VCaP (cell line): Measurements from ENCODE around the gene PBXIP1.

Experiments used
- H3K27ac ChIP-seq: fragments of 450-650 bp; 2 replicates; pipeline ENCODE4 v1.5.1; 2017
- TF ChIP-seq, protein P1 (sequence below): fragments of 450-650 bp; conservative IDR thresholded peaks from 2 replicates; pipeline ENCODE4 v1.5.1; 2017; ENCODE audit warnings: mild to moderate bottlenecking, moderate library complexity

The PBXIP1 gene

DNA sequence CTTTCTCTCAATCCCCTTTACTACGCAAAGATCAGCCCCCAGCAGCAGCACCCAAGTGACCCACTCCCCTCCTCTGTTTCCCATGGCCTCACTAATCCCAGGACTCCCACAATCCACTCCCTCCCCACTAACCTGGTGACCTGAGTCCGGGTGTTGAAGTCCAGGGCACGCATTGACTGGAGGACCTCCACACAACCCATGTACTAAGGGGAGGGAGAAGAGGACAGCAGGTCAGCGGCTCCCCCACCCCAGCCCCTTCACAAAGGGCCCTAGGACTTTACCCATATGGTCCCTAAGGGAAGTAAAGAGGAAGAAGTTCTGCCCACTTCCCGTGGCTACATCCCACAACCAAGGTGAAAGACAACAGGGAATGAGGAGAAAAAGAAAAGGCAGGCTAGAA lies 13.3 kb upstream of the PBXIP1 start:
- H3K27ac ChIP-seq, result no peak overlapping the region; the same call in 1 of the 2 replicates

DNA sequence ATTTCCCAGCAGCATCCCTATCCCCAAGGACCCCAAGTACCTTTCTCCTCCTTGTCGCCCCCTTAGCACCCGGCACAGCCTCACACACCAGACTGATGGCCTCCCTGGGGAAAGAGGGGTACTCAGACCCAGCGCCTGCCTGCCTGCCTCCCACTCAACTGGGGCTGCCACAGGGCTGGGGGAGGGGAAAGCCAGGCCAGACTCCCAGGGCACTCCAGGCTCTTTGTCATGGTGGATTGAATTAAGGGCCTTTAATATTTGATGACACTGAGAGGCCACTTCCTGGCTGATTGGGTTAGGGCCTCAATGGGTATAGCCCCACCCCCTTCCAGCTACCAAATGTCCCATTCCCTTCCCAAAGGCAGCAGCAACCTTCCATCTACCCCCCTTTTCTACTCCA lies 12.8 kb upstream of the PBXIP1 start:
- TF ChIP-seq, protein P1, sequence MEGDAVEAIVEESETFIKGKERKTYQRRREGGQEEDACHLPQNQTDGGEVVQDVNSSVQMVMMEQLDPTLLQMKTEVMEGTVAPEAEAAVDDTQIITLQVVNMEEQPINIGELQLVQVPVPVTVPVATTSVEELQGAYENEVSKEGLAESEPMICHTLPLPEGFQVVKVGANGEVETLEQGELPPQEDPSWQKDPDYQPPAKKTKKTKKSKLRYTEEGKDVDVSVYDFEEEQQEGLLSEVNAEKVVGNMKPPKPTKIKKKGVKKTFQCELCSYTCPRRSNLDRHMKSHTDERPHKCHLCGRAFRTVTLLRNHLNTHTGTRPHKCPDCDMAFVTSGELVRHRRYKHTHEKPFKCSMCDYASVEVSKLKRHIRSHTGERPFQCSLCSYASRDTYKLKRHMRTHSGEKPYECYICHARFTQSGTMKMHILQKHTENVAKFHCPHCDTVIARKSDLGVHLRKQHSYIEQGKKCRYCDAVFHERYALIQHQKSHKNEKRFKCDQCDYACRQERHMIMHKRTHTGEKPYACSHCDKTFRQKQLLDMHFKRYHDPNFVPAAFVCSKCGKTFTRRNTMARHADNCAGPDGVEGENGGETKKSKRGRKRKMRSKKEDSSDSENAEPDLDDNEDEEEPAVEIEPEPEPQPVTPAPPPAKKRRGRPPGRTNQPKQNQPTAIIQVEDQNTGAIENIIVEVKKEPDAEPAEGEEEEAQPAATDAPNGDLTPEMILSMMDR, result no peak
- peak overlapping the region; percentile 20; the same call in 1 of the 2 replicates for H3K27ac ChIP-seq

More for the DNA sequence above, 13.3 kb upstream of the PBXIP1 start:
- TF ChIP-seq, protein P1, result no peak

DNA sequence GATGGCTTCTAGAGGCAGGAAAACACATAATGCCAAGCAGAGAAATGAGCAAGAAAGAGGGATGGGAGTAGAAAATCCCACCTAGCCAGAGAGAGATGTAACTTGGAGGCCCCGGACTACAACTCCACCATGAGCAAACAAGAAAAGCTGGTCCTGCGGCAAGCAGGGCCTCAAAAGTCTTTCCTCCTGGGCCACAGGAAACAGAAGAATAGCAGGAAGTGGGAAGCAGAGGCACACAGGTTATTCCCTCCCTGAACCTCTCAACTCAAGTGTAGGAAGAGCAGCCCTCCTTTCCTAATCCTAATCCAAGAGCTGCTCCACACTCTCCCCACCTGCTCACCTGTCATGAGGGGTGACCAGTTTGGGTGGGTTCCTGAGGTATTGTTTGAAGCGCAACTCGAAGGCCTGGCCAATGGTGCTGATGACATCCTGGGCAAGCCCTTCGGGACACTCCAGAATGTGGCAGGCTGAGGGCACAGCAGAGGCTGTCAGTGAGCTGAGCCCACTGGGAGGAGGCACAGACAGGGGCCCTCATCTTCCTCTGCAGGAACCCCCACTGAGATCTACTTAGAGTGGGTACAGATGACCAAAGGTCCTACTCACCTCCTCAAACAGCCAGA lies 11.5 kb upstream of the PBXIP1 start:
- peak overlapping the region; percentile 20 for H3K27ac ChIP-seq
- TF ChIP-seq, protein P1, result no peak

DNA sequence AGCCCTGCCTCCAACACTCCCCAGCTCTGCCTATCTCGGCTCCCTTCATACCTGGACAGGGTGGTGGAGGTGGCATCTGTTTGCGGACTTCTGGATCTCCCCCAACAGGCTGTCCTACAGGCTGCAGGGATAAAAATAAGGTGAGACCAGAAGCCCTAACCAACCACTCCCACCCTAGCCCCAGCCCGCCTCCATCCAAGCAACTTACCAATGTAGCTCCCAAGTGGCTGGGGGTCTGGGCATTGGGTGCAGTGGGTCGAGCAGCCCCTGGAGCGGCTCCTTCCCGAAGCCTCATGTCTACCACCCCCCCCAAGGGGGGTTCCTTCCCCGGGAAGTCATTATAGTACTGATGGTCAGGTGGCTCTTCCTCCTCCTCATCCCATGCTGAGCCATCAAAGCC lies 10.2 kb upstream of the PBXIP1 start:
- H3K27ac ChIP-seq, result no peak overlapping the region
- TF ChIP-seq, protein P1, result no peak

DNA sequence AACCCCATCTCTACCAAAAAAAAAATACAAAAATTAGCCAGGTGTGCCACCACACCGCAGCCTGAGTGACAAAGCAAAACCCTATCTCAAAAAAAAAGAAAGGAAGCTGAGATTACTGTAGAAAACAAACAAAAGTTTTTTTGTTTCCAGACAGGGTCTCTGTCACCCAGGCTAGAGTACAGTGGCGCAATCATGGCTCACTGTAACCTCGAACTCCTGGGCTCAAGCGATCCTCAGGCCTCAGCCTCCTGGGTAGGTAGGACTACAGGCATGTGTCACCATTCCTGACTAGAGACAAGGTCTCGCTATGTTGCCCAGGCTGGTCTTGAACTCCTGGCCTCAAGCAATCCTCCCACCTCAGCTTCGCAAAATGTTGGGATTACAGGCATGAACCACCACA lies 8.5 kb upstream of the PBXIP1 start:
- TF ChIP-seq, protein P1, result no peak
- peak overlapping the region; percentile 100; the same call in 1 of the 2 replicates for H3K27ac ChIP-seq

DNA sequence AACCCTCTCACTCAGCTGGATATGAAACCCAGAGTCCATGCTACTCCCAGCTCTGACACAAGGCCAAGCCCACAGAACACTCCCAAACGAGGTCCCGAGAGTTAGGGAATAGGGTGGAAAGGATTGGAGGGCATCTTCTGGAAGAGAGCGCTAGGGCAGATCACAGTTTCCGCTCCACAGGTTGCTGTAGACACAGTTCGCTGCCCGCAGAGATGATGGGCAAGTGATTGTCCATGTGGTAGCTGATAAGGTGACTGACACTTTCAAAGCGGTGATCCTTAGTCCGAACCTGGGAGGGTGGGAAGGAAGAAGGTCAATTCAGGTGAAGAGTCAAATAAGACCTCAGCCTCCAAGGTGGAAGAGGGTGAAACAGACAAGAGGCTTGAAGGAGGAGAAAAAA lies 7.7 kb upstream of the PBXIP1 start:
- H3K27ac ChIP-seq, result peak overlapping the region; percentile 100; the same call in 1 of the 2 replicates
- TF ChIP-seq, protein P1, result no peak

DNA sequence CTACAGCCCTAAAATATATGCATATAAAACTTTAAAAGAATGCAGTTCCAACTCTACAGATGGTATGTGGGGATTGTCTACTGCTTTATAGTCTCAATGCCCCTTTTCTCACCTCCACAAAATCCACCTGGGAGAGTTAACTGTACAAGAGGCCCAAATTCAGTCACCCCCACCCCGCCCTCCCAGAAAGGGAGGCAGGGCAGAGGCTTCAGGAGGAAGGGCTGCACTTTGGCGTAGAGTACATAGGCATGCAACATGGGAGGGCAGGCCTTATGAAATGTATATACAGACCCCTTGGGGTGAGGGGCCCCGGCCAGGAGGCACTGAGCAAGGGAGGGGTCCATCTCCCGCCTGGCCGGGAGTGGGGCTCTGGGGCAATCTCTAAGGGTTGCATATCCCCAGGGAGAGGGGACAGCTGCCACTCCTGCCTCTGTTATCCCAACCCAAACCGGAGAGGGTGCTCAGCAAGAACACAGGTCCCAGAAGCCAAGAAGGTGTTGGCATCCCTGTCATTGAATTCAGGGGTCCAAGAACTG lies 7.0 kb upstream of the PBXIP1 start:
- TF ChIP-seq, protein P1, result no peak
- peak overlapping the region; percentile 100 for H3K27ac ChIP-seq
